ENCODE results near the gene RAD51B. TPM values are rescaled to one million over a fixed set of nuclear protein-coding genes. Genes with fewer than 3 reads are reported as not detected.

Gene RAD51B
- total and polyA plus RNA-seq, 3 donors from 2014 or later = 5.5 to 22.5 (median 19.1) TPM

GRCh38 chr14:68139431-68140075, 320.0 kb downstream of the RAD51B start:
- no peak for DNase-seq
- H3K36me3 ChIP-seq (ENCODE audit: low read depth, missing control alignments) = no peaks in the 10 kb centered on the region
- H3K4me3 ChIP-seq = no peak overlapping the region
- peaks cover 18% of the 10 kb centered on the region for H3K4me1 ChIP-seq
- no peaks in the 10 kb centered on the region for H3K27me3 ChIP-seq
- TF ChIP-seq POLR2A (IDR thresholded peaks at IDR 0.05) (no peak), CTCF (IDR thresholded peaks at IDR 0.05) (no peak)
- no peaks in the 10 kb centered on the region for H3K9me3 ChIP-seq
- 72 to 83% methylated on average over 4 of the region's 4 CpGs for WGBS, 2 donors
- intact Hi-C loops (cut with DNase I; ENCODE audit: low total_unique reads) = no loop called here
- no peak overlapping the region for H3K27ac ChIP-seq

GRCh38 chr14:68140076-68140741, 320.6 kb downstream of the RAD51B start:
- H3K27me3 ChIP-seq = no peaks in the 10 kb centered on the region
- H3K9me3 ChIP-seq = no peaks in the 10 kb centered on the region
- DNase-seq = peak; percentile 27
- H3K27ac ChIP-seq = peak overlapping the region in 1 of 2 donors; percentile 9
- TF ChIP-seq POLR2A (IDR thresholded peaks at IDR 0.05) (no peak), CTCF (IDR thresholded peaks at IDR 0.05) (no peak)
- no peaks in the 10 kb centered on the region for H3K36me3 ChIP-seq (ENCODE audit: low read depth, missing control alignments)
- intact Hi-C loops (cut with DNase I; ENCODE audit: low total_unique reads) = no loop called here
- H3K4me3 ChIP-seq = no peak overlapping the region
- WGBS, 2 donors = 42 to 49% methylated on average over 3 of the region's 3 CpGs
- H3K4me1 ChIP-seq = peaks cover 24% of the 10 kb centered on the region

- no peak overlapping the region for H3K4me3 ChIP-seq
- TF ChIP-seq POLR2A (IDR thresholded peaks at IDR 0.05) (no peak), CTCF (IDR thresholded peaks at IDR 0.05) (no peak)
- no peak for DNase-seq
- no peaks in the 10 kb centered on the region for H3K9me3 ChIP-seq
- H3K4me1 ChIP-seq = peaks cover 25% of the 10 kb centered on the region
- peak overlapping the region in 1 of 2 donors; percentile 9 for H3K27ac ChIP-seq
- WGBS, 2 donors = 77 to 78% methylated on average over 3 of the region's 3 CpGs
- H3K27me3 ChIP-seq = no peaks in the 10 kb centered on the region
- no peaks in the 10 kb centered on the region for H3K36me3 ChIP-seq (ENCODE audit: low read depth, missing control alignments)
- intact Hi-C loops (cut with DNase I; ENCODE audit: low total_unique reads) = no loop called here
These were observed 321.2 kb downstream of the RAD51B start for GRCh38 chr14:68140806-68141205.

GRCh38 chr14:68141281-68142088, 321.9 kb downstream of the RAD51B start:
- Histone ChIP-seq H3K36me3 (ENCODE audit: low read depth, missing control alignments) (no peaks in the 10 kb centered on the region), H3K4me1 (peaks cover 29% of the 10 kb centered on the region), H3K4me3 (no peak overlapping the region), H3K9me3 (no peaks in the 10 kb centered on the region), H3K27ac (no peak overlapping the region), H3K27me3 (no peaks in the 10 kb centered on the region)
- TF ChIP-seq CTCF (IDR thresholded peaks at IDR 0.05) (no peak), POLR2A (IDR thresholded peaks at IDR 0.05) (no peak)
- intact Hi-C loops (cut with DNase I; ENCODE audit: low total_unique reads) = no loop called here
- WGBS, 2 donors = 77% methylated on average over 5 of the region's 5 CpGs
- DNase-seq = no peak
